Upper lobe of left lung (tissue), 6 donors: ENCODE results near the gene LSM12. TPM values are rescaled to one million over a fixed set of nuclear protein-coding genes. Genes with fewer than 3 reads are reported as not detected.
A peak's percentile ranks its signal among the peaks of the same experiment; 100 is the strongest.

ENCODE experiments used
- ATAC-seq, 2 donors: fragments of 200-7000 bp; cut with Tn5 transposase; one replicate each; pipeline ENCODE4 v1.9.1; 2022; ENCODE audit warnings: mild to moderate bottlenecking in 2 of 2, moderate library complexity in 2 of 2; ENCODE audit not compliant: low FRiP score in 2 of 2
- DNase-seq, 2 donors: peaks; one replicate each; pipeline ENCODE4 v3.0.0-alpha.2; 2019 to 2020
- H3K27ac ChIP-seq, 4 donors: fragments of 200-600 bp; sonication (generic); one replicate each; pipeline ENCODE4 v1.5.1; 2016 to 2019
- H3K27me3 ChIP-seq, 4 donors: fragments of 200-600 bp; sonication (generic); one replicate each; pipeline ENCODE4 v1.5.1; 2017 to 2019
- H3K36me3 ChIP-seq, 4 donors: fragments of 200-600 bp; sonication (generic); one replicate each; pipeline ENCODE4 v1.5.1; 2016 to 2019
- H3K4me1 ChIP-seq, 4 donors: fragments of 200-600 bp; sonication (generic); one replicate each; pipeline ENCODE4 v1.5.1; 2018 to 2019
- H3K4me3 ChIP-seq, 4 donors: fragments of 200-600 bp; sonication (generic); one replicate each; pipeline ENCODE4 v1.5.1; 2017 to 2019; ENCODE audit warnings: mild to moderate bottlenecking in 2 of 4, moderate library complexity in 1 of 4
- H3K9me3 ChIP-seq, 4 donors: fragments of 200-600 bp; sonication (generic); one replicate each; pipeline ENCODE4 v1.5.1; 2018 to 2019
- EP300 ChIP-seq, 4 donors: sonication (generic); formaldehyde crosslinking; IDR thresholded peaks; one replicate each; pipeline ENCODE4 v1.5.1; 2017; ENCODE audit warnings: antibody characterized with exemption in 4 of 4, control low read depth in 2 of 4
- POLR2A ChIP-seq, 4 donors: fragments of 450-650 bp; IDR thresholded peaks; one replicate each; pipeline ENCODE4 v1.5.1; 2016 to 2017; ENCODE audit warnings: antibody characterized with exemption in 4 of 4, mild to moderate bottlenecking in 2 of 4
- POLR2AphosphoS5 ChIP-seq, 2 donors: sonication (generic); formaldehyde crosslinking; IDR thresholded peaks; one replicate each; pipeline ENCODE4 v1.5.1; 2017; ENCODE audit warnings: antibody characterized with exemption in 2 of 2
- WGBS, 2 donors: methylation state at CpG; one replicate each; pipeline ENCODE4 v1.1.5; 2017 to 2018; 5-methylcytosine and 5-hydroxymethylcytosine counted together
- total RNA-seq, 6 donors: library from RNA; depleted of rRNA in 4 of 6; stranded (reverse); fragments of >200 nt in 4 of 6; gene quantifications; one replicate each; pipeline versions ENCODE4 v1.1.0 to v1.2.1, GENCODE V29; 2016 to 2021
- TF ChIP-seq, protein P1 (sequence below), 6 experiments: fragments of 450-650 bp in 4 of 6; fragments of 200-600 bp in 2 of 6; sonication (generic) in 2 of 6; IDR thresholded peaks; one replicate each; pipeline ENCODE4 v1.5.1; 2016 to 2019; ENCODE audit warnings: antibody characterized with exemption in 6 of 6
- donor health status: DM: no; HTN: no; CAD: no; lungs with moderate emphysema.
- donor health status: DM: no; HTN: yes; CAD: no; lungs with severe emphysema.

The LSM12 gene
- total RNA-seq, 6 donors from 2014 or later, result 14.8 to 38.3 (median 33.6) TPM

- H3K36me3 ChIP-seq, result peaks cover 13 to 79% (median 51%) of the 10 kb centered on the region in 4 donors
- WGBS, 2 donors, result 67 to 81% methylated on average over 5 to 6 of the region's 6 CpGs
- no peaks in the 10 kb centered on the region for H3K27me3 ChIP-seq
- no peaks in the 10 kb centered on the region for H3K9me3 ChIP-seq
- H3K4me3 ChIP-seq, result no peak overlapping the region
- H3K4me1 ChIP-seq, result peaks cover 2 to 33% (median 10%) of the 10 kb centered on the region in 4 donors
- DNase-seq, result no peak
- H3K27ac ChIP-seq, result peak overlapping the region in 1 of 4 donors; percentile 63
- no peak for TF ChIP-seq EP300 (IDR thresholded peaks at IDR 0.05)
- TF ChIP-seq, protein P1, sequence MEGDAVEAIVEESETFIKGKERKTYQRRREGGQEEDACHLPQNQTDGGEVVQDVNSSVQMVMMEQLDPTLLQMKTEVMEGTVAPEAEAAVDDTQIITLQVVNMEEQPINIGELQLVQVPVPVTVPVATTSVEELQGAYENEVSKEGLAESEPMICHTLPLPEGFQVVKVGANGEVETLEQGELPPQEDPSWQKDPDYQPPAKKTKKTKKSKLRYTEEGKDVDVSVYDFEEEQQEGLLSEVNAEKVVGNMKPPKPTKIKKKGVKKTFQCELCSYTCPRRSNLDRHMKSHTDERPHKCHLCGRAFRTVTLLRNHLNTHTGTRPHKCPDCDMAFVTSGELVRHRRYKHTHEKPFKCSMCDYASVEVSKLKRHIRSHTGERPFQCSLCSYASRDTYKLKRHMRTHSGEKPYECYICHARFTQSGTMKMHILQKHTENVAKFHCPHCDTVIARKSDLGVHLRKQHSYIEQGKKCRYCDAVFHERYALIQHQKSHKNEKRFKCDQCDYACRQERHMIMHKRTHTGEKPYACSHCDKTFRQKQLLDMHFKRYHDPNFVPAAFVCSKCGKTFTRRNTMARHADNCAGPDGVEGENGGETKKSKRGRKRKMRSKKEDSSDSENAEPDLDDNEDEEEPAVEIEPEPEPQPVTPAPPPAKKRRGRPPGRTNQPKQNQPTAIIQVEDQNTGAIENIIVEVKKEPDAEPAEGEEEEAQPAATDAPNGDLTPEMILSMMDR (IDR thresholded peaks at IDR 0.05), result no peak
- TF ChIP-seq POLR2AphosphoS5 (IDR thresholded peaks at IDR 0.05), result no peak
- no peak for TF ChIP-seq POLR2A (IDR thresholded peaks at IDR 0.05)
- ATAC-seq, result no peak
Observed at GRCh38 chr17:44076716-44077594, 10.5 kb upstream of the LSM12 start.

- peak overlapping the region in 2 of 4 donors; percentile 17 to 25 for H3K27ac ChIP-seq
- H3K9me3 ChIP-seq, result no peaks in the 10 kb centered on the region
- TF ChIP-seq, protein P1 (IDR thresholded peaks at IDR 0.05), result no peak
- no peak for TF ChIP-seq POLR2A (IDR thresholded peaks at IDR 0.05)
- no peak for TF ChIP-seq EP300 (IDR thresholded peaks at IDR 0.05)
- TF ChIP-seq POLR2AphosphoS5 (IDR thresholded peaks at IDR 0.05), result no peak
- ATAC-seq, result no peak
- peaks cover 13 to 67% (median 47%) of the 10 kb centered on the region in 4 donors for H3K36me3 ChIP-seq
- WGBS, 2 donors, result 79 to 82% methylated on average over 8 to 10 of the region's 10 CpGs
- no peak overlapping the region for H3K4me3 ChIP-seq
- no peak for DNase-seq
- H3K4me1 ChIP-seq, result peaks cover 11 to 45% (median 20%) of the 10 kb centered on the region in 4 donors
- H3K27me3 ChIP-seq, result no peaks in the 10 kb centered on the region
Observed at GRCh38 chr17:44075598-44076293, 9.3 kb upstream of the LSM12 start.

DNA sequence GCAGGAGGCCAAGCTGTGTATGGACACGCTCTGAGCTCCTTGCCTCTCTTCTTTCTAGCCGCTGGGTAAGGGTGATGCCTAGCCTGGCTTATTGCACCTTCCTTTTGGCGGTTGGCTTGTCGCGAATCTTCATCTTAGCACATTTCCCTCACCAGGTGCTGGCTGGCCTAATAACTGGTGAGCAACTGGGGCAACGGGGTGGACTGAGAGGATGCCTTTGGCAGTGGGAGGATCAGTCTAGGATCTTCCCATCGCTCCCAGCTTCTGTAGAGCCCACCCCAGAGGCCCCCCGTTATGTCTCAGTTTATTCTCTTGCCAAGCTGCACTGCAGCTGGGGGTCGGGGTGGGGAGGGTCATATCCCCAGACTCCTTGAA lies 8.4 kb upstream of the LSM12 start:
- Histone ChIP-seq H3K4me3 (no peak overlapping the region), H3K9me3 (no peaks in the 10 kb centered on the region), H3K4me1 (peaks cover 15 to 49% (median 23%) of the 10 kb centered on the region in 4 donors), H3K27me3 (no peaks in the 10 kb centered on the region), H3K36me3 (peaks cover 13 to 59% (median 41%) of the 10 kb centered on the region in 4 donors), H3K27ac (no peak overlapping the region)
- WGBS, 2 donors, result 96% methylated on average over 9 of the region's 9 CpGs
- ATAC-seq (no peak), DNase-seq (no peak)
- TF ChIP-seq, protein P1 (IDR thresholded peaks at IDR 0.05), result no peak
- no peak for TF ChIP-seq POLR2A (IDR thresholded peaks at IDR 0.05)
- no peak for TF ChIP-seq POLR2AphosphoS5 (IDR thresholded peaks at IDR 0.05)
- no peak for TF ChIP-seq EP300 (IDR thresholded peaks at IDR 0.05)

DNA sequence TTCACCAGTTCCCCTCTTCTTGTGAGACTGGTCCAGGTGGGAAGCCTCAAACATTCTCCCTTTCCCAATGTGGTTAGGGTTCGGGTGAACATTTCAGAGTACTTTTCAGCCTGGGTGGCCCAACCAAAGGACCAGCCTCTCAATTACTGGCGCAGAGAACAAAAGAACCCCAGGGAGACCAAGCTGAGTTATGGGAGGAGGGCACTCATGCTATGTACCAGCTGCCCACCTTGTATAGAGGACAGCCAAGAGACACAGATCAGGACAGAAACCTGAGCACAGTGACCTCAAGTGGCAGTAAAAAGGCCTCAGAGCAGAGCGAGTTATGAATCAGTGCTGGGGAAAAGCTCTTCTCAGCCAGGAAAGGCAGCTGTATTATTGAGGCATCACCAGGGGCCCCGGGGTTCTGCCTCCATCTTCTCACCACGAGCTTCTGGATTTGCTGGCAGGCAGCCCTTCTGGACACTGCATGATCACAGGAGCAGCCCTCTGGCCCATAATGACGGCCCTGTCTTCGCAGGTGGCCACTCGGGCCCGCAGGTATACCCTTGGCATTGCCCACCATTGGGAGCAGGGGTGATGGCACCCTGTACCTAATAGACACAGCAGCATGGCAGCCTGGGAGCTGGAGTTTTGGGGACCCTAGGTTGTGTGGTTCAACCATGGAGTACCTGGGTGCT lies 7.9 kb upstream of the LSM12 start:
- ATAC-seq, result no peak

More for the DNA sequence above, 7.9 kb upstream of the LSM12 start:
- H3K4me3 ChIP-seq, result no peak overlapping the region
- WGBS, 2 donors, result 83 to 85% methylated on average over 3 to 9 of the region's 9 CpGs
- peaks cover 19 to 53% (median 24%) of the 10 kb centered on the region in 4 donors for H3K4me1 ChIP-seq
- TF ChIP-seq EP300 (IDR thresholded peaks at IDR 0.05) (no peak), POLR2AphosphoS5 (IDR thresholded peaks at IDR 0.05) (no peak), POLR2A (IDR thresholded peaks at IDR 0.05) (no peak)
- TF ChIP-seq, protein P1 (IDR thresholded peaks at IDR 0.05), result no peak
- peak overlapping the region in 2 of 4 donors; percentile 1 to 42 for H3K27ac ChIP-seq
- H3K27me3 ChIP-seq, result no peaks in the 10 kb centered on the region
- peaks cover 13 to 54% (median 39%) of the 10 kb centered on the region in 4 donors for H3K36me3 ChIP-seq
- no peaks in the 10 kb centered on the region for H3K9me3 ChIP-seq
- no peak for DNase-seq
